Measurements from ENCODE around the gene NBAS.

DNA sequence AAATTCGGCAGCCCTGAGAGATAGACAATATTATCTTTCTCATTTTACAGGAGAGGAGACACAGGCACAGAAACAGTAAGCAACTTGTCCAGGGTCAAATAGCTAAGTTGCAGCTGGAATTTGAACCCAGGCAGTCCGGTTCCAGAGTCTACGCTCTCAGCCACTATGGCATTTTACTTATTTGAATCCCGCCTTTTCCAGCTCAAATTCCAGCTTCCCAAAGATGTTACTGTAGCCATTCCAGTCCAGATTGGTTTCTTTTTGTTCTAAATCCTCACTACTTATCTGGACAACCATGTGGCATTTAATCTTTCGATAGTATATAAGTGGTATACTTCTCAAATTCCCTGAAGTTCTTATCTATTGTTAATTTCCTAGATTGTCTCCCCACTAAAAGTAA, 125.7 kb downstream of the NBAS start:
- TF ChIP-seq, protein P1, sequence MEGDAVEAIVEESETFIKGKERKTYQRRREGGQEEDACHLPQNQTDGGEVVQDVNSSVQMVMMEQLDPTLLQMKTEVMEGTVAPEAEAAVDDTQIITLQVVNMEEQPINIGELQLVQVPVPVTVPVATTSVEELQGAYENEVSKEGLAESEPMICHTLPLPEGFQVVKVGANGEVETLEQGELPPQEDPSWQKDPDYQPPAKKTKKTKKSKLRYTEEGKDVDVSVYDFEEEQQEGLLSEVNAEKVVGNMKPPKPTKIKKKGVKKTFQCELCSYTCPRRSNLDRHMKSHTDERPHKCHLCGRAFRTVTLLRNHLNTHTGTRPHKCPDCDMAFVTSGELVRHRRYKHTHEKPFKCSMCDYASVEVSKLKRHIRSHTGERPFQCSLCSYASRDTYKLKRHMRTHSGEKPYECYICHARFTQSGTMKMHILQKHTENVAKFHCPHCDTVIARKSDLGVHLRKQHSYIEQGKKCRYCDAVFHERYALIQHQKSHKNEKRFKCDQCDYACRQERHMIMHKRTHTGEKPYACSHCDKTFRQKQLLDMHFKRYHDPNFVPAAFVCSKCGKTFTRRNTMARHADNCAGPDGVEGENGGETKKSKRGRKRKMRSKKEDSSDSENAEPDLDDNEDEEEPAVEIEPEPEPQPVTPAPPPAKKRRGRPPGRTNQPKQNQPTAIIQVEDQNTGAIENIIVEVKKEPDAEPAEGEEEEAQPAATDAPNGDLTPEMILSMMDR (IDR thresholded peaks at IDR 0.05), result no peak
- TF ChIP-seq EP300 (IDR thresholded peaks at IDR 0.05), result no peak
- no peak for TF ChIP-seq POLR2A (IDR thresholded peaks at IDR 0.05)

Measured in ovary (tissue), 3 donors.